K562 (cell line): ENCODE data around the gene SPIN1. TPM values are rescaled to one million over a fixed set of nuclear protein-coding genes. Genes with fewer than 3 reads are reported as not detected.
A peak's percentile ranks its signal among the peaks of the same experiment; 100 is the strongest.

Experiments used
- ATAC-seq: fragments of 200-7000 bp; cut with Tn5 transposase; 3 replicates; pipeline ENCODE4 v1.9.1; 2020; ENCODE audit warnings: moderate library complexity
- BruUV-seq: library from RNA; stranded (reverse); fragments of 400-500 nt; replicated peaks from 2 replicates; lab custom pipeline; 2021; lab: Mats Ljungman, UMichigan
- CTCF ChIA-PET: fragments of 300-600 bp; formaldehyde crosslinking; extraction: SDS; loops from one replicate; lab custom pipeline; 2021; ENCODE audit warnings: low intra/inter-chr PET ratio; lab: Yijun Ruan, JAX
- POLR2A ChIA-PET: fragments of 300-600, 350-650 bp; sonication (Branson Sonifier 250); formaldehyde crosslinking; extraction: SDS; loops from one replicate; lab custom pipeline; 2021; ENCODE audit warnings: antibody characterized with exemption, inconsistent platforms; lab: Yijun Ruan, JAX
- DNase-seq, 4 experiments: peaks; one replicate each; pipeline versions ENCODE4 v3.0.0 to v3.0.0-alpha.2; 2011 to 2018; ENCODE audit warnings: low spot score in 3 of 4, mixed read lengths in 3 of 4; ENCODE audit errors: extremely low read depth in 1 of 4
- FAIRE-seq: peaks from 2 replicates; lab custom pipeline; 2011; peaks lifted over from hg19 to GRCh38; lab: Jason Lieb, UNC
- H2AFZ ChIP-seq: 2 replicates; pipeline ENCODE4 v1.6.0; 2011; ENCODE audit warnings: low read depth, low read length, control low read depth, inconsistent platforms
- H3K27ac ChIP-seq: fragments of 200-600 bp; 3 replicates; pipeline ENCODE4 v1.8.0; 2011; ENCODE audit warnings: low read depth, mild to moderate bottlenecking, control low read depth, inconsistent platforms, low read length, moderate library complexity, mixed read lengths; ENCODE audit errors: extremely low read depth
- H3K27me3 ChIP-seq, 2 experiments: fragments of 300-600 bp in 1 of 2; 2 replicates in 1 of 2; 3 replicates in 1 of 2; pipeline versions ENCODE4 v1.6.0 to v1.8.0; 2011; ENCODE audit warnings: inconsistent platforms in 2 of 2, low read length in 2 of 2, mild to moderate bottlenecking in 1 of 2, mixed read lengths in 1 of 2, moderate library complexity in 1 of 2; ENCODE audit not compliant: control insufficient read depth in 2 of 2, insufficient read depth in 2 of 2
- H3K36me3 ChIP-seq: fragments of 300-600 bp; 3 replicates; pipeline ENCODE4 v1.8.0; 2011; ENCODE audit warnings: mild to moderate bottlenecking, low read length, inconsistent platforms; ENCODE audit not compliant: control insufficient read depth, insufficient read depth
- H3K4me1 ChIP-seq, 2 experiments: fragments of 200-600 bp in 1 of 2; replicated peaks in 1 of 2; 2 replicates in 1 of 2; 3 replicates in 1 of 2; pipeline versions ENCODE4 v1.5.1 to v1.8.0; 2011; ENCODE audit warnings: inconsistent platforms in 2 of 2, low read length in 2 of 2, mild to moderate bottlenecking in 1 of 2, mixed read lengths in 1 of 2, moderate library complexity in 1 of 2; ENCODE audit not compliant: control insufficient read depth in 2 of 2, insufficient read depth in 2 of 2
- H3K4me2 ChIP-seq: 2 replicates; pipeline ENCODE4 v1.6.1; 2011; ENCODE audit warnings: low read length, control low read depth, inconsistent platforms, mixed read lengths; ENCODE audit not compliant: insufficient read depth
- H3K4me3 ChIP-seq: fragments of 200-600 bp; sonication (generic), shearing (Covaris generic); 2 replicates; pipeline ENCODE4 v1.5.1; 2016; ENCODE audit warnings: control low read depth, inconsistent platforms
- H3K79me2 ChIP-seq: fragments of 200-600 bp; 3 replicates; pipeline ENCODE4 v1.8.0; 2011; ENCODE audit warnings: low read length, inconsistent platforms; ENCODE audit not compliant: control insufficient read depth, insufficient read depth
- H3K9ac ChIP-seq, 2 experiments: 2 replicates each; pipeline versions ENCODE4 v1.6.0 to v1.6.1; 2011; ENCODE audit warnings: low read depth in 2 of 2, low read length in 2 of 2, control low read depth in 1 of 2, inconsistent platforms in 1 of 2, mild to moderate bottlenecking in 1 of 2, mixed read lengths in 1 of 2; ENCODE audit not compliant: insufficient read depth in 1 of 2
- H3K9me1 ChIP-seq: one replicate; pipeline ENCODE4 v1.6.0; 2011; ENCODE audit warnings: inconsistent platforms, mild to moderate bottlenecking, low read length, moderate library complexity; ENCODE audit not compliant: control insufficient read depth, insufficient read depth
- H3K9me3 ChIP-seq: replicated peaks from 2 replicates; pipeline ENCODE4 v1.5.1; 2011; ENCODE audit warnings: low read depth, low read length, inconsistent platforms; ENCODE audit not compliant: control insufficient read depth, insufficient read depth
- H4K20me1 ChIP-seq: replicated peaks from 2 replicates; pipeline ENCODE4 v1.6.1; 2011; ENCODE audit warnings: low read length, inconsistent platforms, mixed read lengths; ENCODE audit not compliant: control insufficient read depth, insufficient read depth
- ATF3 ChIP-seq, 2 experiments: fragments of 450-650 bp in 1 of 2; sonication (generic) in 1 of 2; formaldehyde crosslinking in 1 of 2; IDR thresholded peaks in 1 of 2; conservative IDR thresholded peaks in 1 of 2; 2 replicates each; pipeline versions ENCODE4 v1.6.1 to v1.8.1; 2016 to 2023; ENCODE audit warnings: mild to moderate bottlenecking in 2 of 2, moderate library complexity in 2 of 2, inconsistent platforms in 1 of 2, missing genetic modification reagents in 1 of 2
- BDP1 ChIP-seq: IDR thresholded peaks from 3 replicates; pipeline ENCODE4 v1.6.1; 2011; ENCODE audit not compliant: insufficient read length, insufficient read depth
- EWSR1 ChIP-seq: fragments of 450-650 bp; IDR thresholded peaks from 2 replicates; pipeline ENCODE4 v1.6.1; 2018; ENCODE audit warnings: borderline replicate concordance, mild to moderate bottlenecking, low read depth, moderate library complexity; ENCODE audit not compliant: partially characterized antibody
- JUND ChIP-seq, 2 experiments: IDR thresholded peaks; 2 replicates in 1 of 2; 3 replicates in 1 of 2; pipeline ENCODE4 v1.6.1; 2011; ENCODE audit warnings: borderline replicate concordance in 2 of 2, low read depth in 2 of 2, low read length in 2 of 2, improper control_type of control experiment in 1 of 2, missing biosample characterization in 1 of 2, missing genetic modification characterization in 1 of 2, missing genetic modification reagents in 1 of 2
- SFPQ ChIP-seq: fragments of 200-400 bp; formaldehyde crosslinking; IDR thresholded peaks from 2 replicates; pipeline ENCODE4 v1.6.1; 2017; ENCODE audit warnings: mild to moderate bottlenecking, low read depth, low read length, moderate library complexity
- SMC3 ChIP-seq: conservative IDR thresholded peaks from 2 replicates; pipeline ENCODE4 v1.6.1; 2011; ENCODE audit warnings: low read depth, low read length, improper control_type of control experiment; ENCODE audit not compliant: insufficient read depth
- ZNF318 ChIP-seq, 2 experiments: fragments of 450-650 bp; IDR thresholded peaks; 2 replicates each; pipeline ENCODE4 v1.6.1; 2016; ENCODE audit warnings: mild to moderate bottlenecking in 2 of 2, borderline replicate concordance in 1 of 2, low read depth in 1 of 2, moderate library complexity in 1 of 2
- WGBS: fragments of 100-300 bp; shearing (Covaris generic); methylation state at CpG from one replicate; pipeline ENCODE4 v1.1.6; 2016; ENCODE audit warnings: low coverage, mixed read lengths; ENCODE audit not compliant: insufficient coverage; ENCODE audit errors: missing lambda C conversion rate; 5-methylcytosine and 5-hydroxymethylcytosine counted together
- in situ Hi-C: fragments of 300-500 bp; cut with MboI; formaldehyde crosslinking; loops from 4 replicates; pipeline ENCODE4 v1.15.0; 2018; ENCODE audit warnings: inconsistent platforms, mixed read lengths
- intact Hi-C: fragments of 100-400 bp; cut with micrococcal nuclease; formaldehyde crosslinking; loops from 2 replicates; pipeline ENCODE4 v1.14.2; 2022
- polyA plus RNA-seq, 8 experiments: library from polyadenylated mRNA; depleted of rRNA in 4 of 8; stranded (reverse) in 5 of 8; unstranded in 3 of 8; fragments of >200 nt; fragmentation: Nextera tagmentation in 2 of 8; fragmentation: Illumina TruSeq in 1 of 8; extraction: Ambion mirVana in 2 of 8; extraction: Trizol in 1 of 8; gene quantifications; 2 replicates each; pipeline versions ENCODE4 v1.2.1 to v1.2.3, GENCODE V29; 2011 to 2014; ENCODE audit warnings: inconsistent platforms in 1 of 8, missing spikeins in 1 of 8
- total RNA-seq, 7 experiments: library from RNA; depleted of rRNA in 6 of 7; stranded (reverse); fragments of >200 nt in 6 of 7; fragmentation: Illumina TruSeq in 2 of 7; extraction: Trizol in 2 of 7; gene quantifications; 2 replicates each; pipeline versions ENCODE4 v1.2.1 to v1.2.3, GENCODE V29; 2011 to 2021; ENCODE audit warnings: low replicate concordance in 1 of 7

Gene SPIN1
- total and polyA plus RNA-seq, 9 of the 15 experiments (the other 6 are each of a cell fraction or from before 2014, with no cell fraction given) = 7.4 to 25.7 (median 15.6) TPM

GRCh38 chr9:88433583-88434255, 45.5 kb downstream of the SPIN1 start:
- no peaks in the 10 kb centered on the region for H3K9me1 ChIP-seq
- H3K27ac ChIP-seq = peak overlapping the region; percentile 19; the same call in 1 of the 3 replicates
- H3K4me3 ChIP-seq = no peak overlapping the region
- 27% methylated on average over 5 of the region's 5 CpGs for WGBS
- no peak overlapping the region for H2AFZ ChIP-seq
- CTCF ChIA-PET = no interaction called here
- in situ Hi-C loops = no loop called here
- H3K4me2 ChIP-seq = no peak overlapping the region
- ATAC-seq (no peak), FAIRE-seq (peak; percentile 49), DNase-seq (peak in 2 of 4 experiments; percentile 8 to 16)
- TF ChIP-seq ATF3 (IDR thresholded peaks at IDR 0.05) (peak; percentile 49; the same call in 1 of the 2 replicates), ATF3 (CRISPR knock-in tag; conservative IDR thresholded peaks at IDR 0.05) (no peak), SFPQ (no peak), ZNF318 (IDR thresholded peaks at IDR 0.05; ENCODE audit: borderline replicate concordance in 1 of 2, low read depth in 1 of 2) (no peak), BDP1 (no peak), EWSR1 (no peak), JUND (IDR thresholded peaks at IDR 0.05; ENCODE audit: borderline replicate concordance, low read depth, low read length) (peak; percentile 57; the same call in 1 of the 2 replicates), JUND (tag; IDR thresholded peaks at IDR 0.05; ENCODE audit: borderline replicate concordance, low read depth, low read length) (no peak), SMC3 (no peak)
- no peaks in the 10 kb centered on the region for H4K20me1 ChIP-seq
- no peaks in the 10 kb centered on the region for H3K79me2 ChIP-seq
- no peaks in the 10 kb centered on the region; a peak in 2 of 5 replicates for H3K4me1 ChIP-seq
- intact Hi-C loops = no loop called here
- POLR2A ChIA-PET = interaction anchor here (0.6 kb wide), 1 partner anchor 388 kb away, joined by 4 read pairs; no protein-coding TSS in a partner anchor
- no TSS peak for BruUV-seq
- H3K9me3 ChIP-seq = no peaks in the 10 kb centered on the region
- H3K9ac ChIP-seq = no peak overlapping the region
- H3K27me3 ChIP-seq = no peaks in the 10 kb centered on the region
- peaks cover 9% of the 10 kb centered on the region; the same call in 1 of the 3 replicates for H3K36me3 ChIP-seq
